ENCODE measurements around the gene BCL2L1.

DNA sequence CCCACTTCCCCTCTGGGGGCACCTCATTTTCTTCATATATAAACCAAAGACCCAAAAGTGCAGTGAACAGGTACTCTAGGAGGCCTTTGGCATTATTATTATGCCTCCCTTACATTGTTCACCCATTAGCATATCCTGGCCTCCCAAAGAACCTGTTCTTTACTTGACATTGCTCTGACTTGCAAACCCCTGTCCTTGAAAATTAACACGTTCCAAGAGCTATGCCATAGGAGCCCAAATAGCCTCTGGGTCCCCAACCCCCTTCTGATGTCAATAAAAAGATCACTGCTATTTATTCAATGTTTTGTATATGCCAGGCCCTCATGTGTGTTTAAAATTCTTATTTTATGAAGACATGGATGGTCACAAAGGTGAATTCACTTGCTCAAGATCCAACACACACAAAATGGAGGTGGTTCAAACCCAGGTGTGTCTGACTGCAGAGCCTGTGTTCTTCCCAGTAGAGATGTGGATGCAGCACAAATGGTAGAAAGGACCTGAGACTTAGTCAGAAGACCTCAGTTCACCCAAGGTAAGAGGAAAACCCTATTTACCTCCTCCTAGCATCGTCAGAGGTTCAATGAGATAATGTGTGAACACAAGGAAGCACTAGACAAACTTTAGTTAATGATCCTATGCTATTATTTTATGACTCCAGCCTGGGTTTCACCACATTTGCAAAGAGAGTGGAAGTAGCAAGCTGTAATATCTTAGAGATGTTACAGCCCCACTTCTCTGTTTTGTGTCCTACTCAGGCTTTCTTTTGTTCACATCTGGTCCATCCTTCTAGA is 36.6 kb downstream of the BCL2L1 start:
- TF ChIP-seq CTCF (IDR thresholded peaks at IDR 0.05) (no peak), POLR2AphosphoS5 (IDR thresholded peaks at IDR 0.05; ENCODE audit: insufficient read depth in 1 of 2, low read depth in 1 of 2) (no peak)

Data from vagina (tissue), 2 donors.